Mammary epithelial cell (primary cell): ENCODE results near the gene SUSD6.

Experiments used
- EZH2 ChIP-seq: IDR thresholded peaks from 2 replicates; pipeline ENCODE4 v1.6.1; 2012; ENCODE audit warnings: low read length, inconsistent platforms, borderline replicate concordance
- TF ChIP-seq, protein P1 (sequence below), 2 donors: IDR thresholded peaks in 1 of 2; conservative IDR thresholded peaks in 1 of 2; 2 replicates each; pipeline ENCODE4 v1.5.1; 2011 to 2012; ENCODE audit warnings: inconsistent platforms in 2 of 2, low read length in 2 of 2, mild to moderate bottlenecking in 2 of 2, control low read depth in 1 of 2, low read depth in 1 of 2; ENCODE audit not compliant: insufficient read depth in 1 of 2; ENCODE audit errors: extremely low read depth in 1 of 2

DNA sequence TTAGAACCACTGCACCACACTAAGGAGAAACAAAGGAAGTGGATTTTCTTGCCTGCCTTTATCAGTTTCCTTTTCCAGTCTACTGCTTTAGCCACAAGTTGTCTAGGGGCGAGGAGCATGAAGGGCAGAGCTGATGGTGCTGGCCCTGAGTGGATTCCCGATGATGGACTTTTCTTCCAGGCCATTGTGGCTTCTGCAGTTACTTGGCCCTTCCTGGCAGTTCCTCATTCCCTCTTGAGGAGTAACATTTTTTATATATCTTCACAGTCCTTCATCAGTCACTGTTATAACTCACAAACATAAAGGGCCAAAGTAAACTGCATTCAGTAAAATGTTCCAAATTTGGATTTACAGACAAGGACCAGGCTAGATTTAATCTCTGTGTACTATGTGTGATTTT is 94.3 kb downstream of the SUSD6 start:
- no peak for TF ChIP-seq EZH2
- TF ChIP-seq, protein P1, sequence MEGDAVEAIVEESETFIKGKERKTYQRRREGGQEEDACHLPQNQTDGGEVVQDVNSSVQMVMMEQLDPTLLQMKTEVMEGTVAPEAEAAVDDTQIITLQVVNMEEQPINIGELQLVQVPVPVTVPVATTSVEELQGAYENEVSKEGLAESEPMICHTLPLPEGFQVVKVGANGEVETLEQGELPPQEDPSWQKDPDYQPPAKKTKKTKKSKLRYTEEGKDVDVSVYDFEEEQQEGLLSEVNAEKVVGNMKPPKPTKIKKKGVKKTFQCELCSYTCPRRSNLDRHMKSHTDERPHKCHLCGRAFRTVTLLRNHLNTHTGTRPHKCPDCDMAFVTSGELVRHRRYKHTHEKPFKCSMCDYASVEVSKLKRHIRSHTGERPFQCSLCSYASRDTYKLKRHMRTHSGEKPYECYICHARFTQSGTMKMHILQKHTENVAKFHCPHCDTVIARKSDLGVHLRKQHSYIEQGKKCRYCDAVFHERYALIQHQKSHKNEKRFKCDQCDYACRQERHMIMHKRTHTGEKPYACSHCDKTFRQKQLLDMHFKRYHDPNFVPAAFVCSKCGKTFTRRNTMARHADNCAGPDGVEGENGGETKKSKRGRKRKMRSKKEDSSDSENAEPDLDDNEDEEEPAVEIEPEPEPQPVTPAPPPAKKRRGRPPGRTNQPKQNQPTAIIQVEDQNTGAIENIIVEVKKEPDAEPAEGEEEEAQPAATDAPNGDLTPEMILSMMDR (conservative IDR thresholded peaks at IDR 0.05 in 1 of 2, IDR thresholded peaks at IDR 0.05 in 1 of 2; ENCODE audit: extremely low read depth in 1 of 2, insufficient read depth in 1 of 2, low read depth in 1 of 2, low read length in 2 of 2) = no peak
